OCI-LY3 (cell line): ENCODE data around the gene MEX3B.

Source experiments
- EZH2phosphoT487 ChIP-seq: fragments of 200-600 bp; shearing (Covaris generic); IDR thresholded peaks from 2 replicates; pipeline ENCODE4 v1.6.1; 2018; ENCODE audit warnings: antibody characterized with exemption, mixed run types, low read depth
- TF ChIP-seq, protein P1 (sequence below): fragments of 200-600, 300-600 bp; sonication (generic); IDR thresholded peaks from 2 replicates; pipeline ENCODE4 v1.5.1; 2014; ENCODE audit warnings: antibody characterized with exemption, low read length, low read depth

GRCh38 chr15:82051664-82052063, 5.8 kb upstream of the MEX3B start:
- TF ChIP-seq, protein P1, sequence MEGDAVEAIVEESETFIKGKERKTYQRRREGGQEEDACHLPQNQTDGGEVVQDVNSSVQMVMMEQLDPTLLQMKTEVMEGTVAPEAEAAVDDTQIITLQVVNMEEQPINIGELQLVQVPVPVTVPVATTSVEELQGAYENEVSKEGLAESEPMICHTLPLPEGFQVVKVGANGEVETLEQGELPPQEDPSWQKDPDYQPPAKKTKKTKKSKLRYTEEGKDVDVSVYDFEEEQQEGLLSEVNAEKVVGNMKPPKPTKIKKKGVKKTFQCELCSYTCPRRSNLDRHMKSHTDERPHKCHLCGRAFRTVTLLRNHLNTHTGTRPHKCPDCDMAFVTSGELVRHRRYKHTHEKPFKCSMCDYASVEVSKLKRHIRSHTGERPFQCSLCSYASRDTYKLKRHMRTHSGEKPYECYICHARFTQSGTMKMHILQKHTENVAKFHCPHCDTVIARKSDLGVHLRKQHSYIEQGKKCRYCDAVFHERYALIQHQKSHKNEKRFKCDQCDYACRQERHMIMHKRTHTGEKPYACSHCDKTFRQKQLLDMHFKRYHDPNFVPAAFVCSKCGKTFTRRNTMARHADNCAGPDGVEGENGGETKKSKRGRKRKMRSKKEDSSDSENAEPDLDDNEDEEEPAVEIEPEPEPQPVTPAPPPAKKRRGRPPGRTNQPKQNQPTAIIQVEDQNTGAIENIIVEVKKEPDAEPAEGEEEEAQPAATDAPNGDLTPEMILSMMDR: no peak
- TF ChIP-seq EZH2phosphoT487: no peak
